CD4-positive, alpha-beta T cell treated with Interferon gamma for 1 hour (primary cell): ENCODE measurements around the gene LIMS1.
"Not testable (repeated sequence)": the region's sequence is repeated elsewhere in the genome, so short reads cannot be mapped to it uniquely, and the experiment has no call there.

ENCODE experiments used
- DNase-seq: peaks from one replicate; pipeline ENCODE4 v3.0.0-alpha.2; 2020

The LIMS1 gene

DNA sequence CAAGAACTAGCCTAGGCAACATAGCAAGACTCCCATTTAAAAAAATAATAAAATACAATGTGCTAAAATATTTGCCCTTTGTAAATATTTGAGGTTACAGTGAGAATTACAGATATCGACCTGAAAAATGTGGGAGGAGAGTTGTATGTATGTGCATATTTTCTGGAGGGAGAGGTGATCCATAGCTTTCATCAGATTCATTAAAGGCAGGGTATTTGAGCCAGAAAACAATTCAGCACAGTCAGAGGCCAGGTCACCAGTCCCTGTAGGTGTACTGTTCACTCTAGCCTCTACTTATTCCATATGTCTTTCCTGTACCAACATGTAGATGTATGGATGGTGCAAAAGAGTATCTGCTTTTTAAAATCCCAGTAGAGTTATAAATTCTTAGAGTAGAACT is 136.0 kb downstream of the LIMS1 start:
- DNase-seq: not testable (repeated sequence)

DNA sequence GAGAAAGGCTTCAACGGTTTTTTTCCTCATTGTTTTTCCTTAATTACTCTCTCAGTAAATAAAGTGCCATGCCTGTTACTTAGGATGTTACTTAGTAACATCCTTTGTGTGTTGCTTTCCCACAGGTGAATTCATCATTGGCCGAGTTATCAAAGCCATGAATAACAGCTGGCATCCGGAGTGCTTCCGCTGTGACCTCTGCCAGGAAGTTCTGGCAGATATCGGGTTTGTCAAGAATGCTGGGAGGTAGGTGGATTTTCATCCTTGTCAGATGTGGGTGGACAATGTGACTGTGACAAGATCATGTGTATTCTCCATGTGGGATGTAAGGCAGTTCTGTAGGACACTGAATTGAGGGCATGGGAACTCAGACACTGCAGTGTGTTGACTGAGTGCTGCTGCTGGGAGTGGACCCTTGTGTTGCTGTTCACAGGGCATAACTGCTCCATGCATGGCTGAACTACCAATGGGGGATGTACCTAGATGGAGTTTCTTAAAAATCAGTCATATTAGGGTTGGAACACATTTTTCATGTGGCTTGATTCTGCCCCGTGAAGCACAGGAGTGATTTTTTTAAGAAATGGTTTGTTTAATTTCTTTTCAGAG is 138.0 kb downstream of the LIMS1 start:
- not testable (repeated sequence) for DNase-seq

- DNase-seq: not testable (repeated sequence)
Observed at GRCh38 chr2:108676522-108676921, 142.3 kb downstream of the LIMS1 start.

- DNase-seq: not testable (repeated sequence)
Observed at GRCh38 chr2:108677239-108677744, 143.0 kb downstream of the LIMS1 start.

DNA sequence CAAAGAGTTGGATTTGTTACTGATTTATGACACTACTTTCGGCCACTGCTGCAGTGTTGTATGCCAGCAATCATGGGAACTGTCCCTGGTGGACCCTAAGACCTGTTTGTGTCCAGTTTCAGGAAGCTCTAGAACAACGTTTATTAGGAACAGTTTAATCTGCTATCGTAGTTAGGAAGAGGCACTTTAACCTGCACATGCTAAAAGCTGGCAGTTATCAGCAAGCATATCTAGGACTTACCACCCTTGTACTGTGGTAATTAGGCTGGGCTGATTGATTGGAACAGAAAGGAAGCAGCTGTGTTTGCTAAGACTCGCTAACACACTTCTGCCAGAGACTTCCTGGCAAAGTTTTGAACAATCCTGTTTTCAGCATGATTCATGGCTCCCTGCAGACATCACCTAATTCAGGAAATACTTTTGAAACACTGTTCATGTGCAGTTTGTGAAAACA is 144.0 kb downstream of the LIMS1 start:
- DNase-seq: not testable (repeated sequence)

- not testable (repeated sequence) for DNase-seq
Observed at GRCh38 chr2:108680805-108681204, 146.5 kb downstream of the LIMS1 start.

GRCh38 chr2:108688818-108689756 is 154.8 kb downstream of the LIMS1 start:
- DNase-seq: not testable (repeated sequence)

GRCh38 chr2:108690001-108690400 is 155.7 kb downstream of the LIMS1 start:
- not testable (repeated sequence) for DNase-seq

- DNase-seq: no peak
Observed at GRCh38 chr2:108691447-108691846, 157.2 kb downstream of the LIMS1 start.

DNA sequence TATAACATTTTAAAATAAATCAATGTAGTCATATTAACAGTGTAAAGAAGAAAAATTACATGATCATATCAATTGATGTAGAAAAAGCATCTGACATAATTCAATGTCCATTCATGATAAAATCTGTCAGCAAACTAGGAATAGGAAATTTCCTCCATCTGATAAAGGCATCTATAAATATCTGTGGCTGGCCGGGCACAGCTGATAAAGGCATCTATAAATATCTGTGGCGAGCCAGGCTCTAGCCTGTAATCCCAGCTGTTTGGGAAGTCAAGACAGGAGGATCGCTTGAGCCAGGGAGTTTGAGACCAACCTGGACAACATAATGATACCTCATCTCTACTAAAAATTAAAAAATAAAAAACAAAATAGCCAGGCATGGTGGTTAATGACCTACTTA is 166.9 kb downstream of the LIMS1 start:
- no peak for DNase-seq

GRCh38 chr2:108701806-108702205 is 167.5 kb downstream of the LIMS1 start:
- DNase-seq: no peak

DNA sequence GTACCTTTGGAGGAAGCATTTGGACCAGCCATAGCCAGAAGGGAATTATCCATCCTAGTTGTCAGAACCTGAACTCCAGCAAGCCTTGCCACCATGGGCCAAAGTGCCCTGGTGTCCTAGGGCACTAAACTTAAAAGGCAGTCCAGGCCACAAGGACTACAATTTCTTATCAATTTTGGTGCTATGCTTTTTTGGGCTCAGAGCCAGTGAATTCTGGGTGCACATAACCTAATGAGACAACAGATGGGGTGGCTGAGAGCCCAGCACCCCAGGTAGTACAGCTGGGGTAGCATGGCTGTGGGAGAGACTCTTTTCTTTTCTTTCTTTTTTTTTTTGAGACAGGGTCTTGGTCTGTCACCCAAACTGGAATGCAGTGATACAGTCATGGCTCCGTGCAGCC is 170.6 kb downstream of the LIMS1 start:
- DNase-seq: no peak

DNA sequence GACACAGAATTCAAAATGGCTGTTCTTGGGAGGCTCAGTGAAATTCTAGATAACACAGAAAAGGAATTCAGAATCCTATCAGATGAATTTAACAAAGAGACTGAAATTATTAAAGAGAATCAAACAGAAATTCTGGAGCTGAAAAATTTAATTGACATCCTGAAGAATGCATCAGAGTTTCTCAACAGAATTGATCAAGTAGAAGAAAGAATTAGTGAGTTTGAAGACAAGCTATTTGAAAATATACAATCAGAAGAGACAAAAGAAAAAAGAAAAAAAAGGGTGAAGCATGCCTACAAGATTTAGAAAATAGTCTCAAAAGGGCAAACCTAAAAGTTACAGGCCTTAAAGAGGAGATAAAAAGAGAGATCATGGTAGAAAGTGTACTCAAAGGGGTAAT is 173.0 kb downstream of the LIMS1 start:
- no peak for DNase-seq

- DNase-seq: not testable (repeated sequence)
Observed at GRCh38 chr2:108716971-108717370, 182.7 kb downstream of the LIMS1 start.

DNA sequence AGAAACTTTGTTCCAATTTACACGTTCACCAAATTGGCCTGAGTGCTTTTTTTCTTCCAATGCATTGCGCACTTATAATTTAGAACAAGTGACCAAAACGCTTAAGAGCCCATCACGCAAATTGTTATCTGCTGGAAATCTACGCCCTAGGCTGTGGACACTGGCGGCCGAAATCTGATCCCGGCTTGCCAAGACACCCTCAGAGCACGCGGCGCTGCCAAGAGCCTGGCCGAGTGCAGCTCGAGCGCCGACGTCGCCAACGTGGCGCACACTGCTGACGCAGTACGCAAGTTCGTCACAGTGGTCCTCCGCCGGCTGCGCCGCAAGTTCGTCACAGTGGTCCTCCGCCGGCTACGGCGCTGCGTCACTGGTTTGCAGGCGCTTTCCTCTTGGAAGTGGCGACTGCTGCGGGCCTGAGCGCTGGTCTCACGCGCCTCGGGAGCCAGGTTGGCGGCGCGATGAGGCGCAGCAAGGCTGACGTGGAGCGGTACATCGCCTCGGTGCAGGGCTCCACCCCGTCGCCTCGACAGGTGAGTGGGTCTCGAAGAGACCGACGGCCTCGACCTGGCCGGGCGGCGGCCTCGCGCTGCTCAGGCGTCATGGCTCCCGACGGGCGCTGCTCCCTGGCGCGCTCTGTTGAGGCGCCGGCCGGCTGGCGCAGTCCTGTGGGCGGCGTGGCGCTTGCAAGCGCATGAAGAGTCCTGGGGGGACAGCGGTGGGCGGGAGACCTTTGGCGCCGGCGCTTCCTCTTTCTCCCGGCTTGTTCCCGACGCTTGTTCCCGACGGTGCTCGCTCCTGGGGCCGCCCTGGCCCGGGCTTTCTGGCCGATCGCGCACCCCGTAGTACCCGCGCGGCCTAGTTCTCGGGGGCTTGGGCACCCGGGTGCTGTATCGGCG is 185.1 kb downstream of the LIMS1 start, which contains the start of gene RANBP2:
Gene RANBP2 (plus strand): TSS at position 334 of the 896 bp plus-strand sequence. CDS start 125 bp downstream, at position 459.
- DNase-seq: peak; percentile 94

DNA sequence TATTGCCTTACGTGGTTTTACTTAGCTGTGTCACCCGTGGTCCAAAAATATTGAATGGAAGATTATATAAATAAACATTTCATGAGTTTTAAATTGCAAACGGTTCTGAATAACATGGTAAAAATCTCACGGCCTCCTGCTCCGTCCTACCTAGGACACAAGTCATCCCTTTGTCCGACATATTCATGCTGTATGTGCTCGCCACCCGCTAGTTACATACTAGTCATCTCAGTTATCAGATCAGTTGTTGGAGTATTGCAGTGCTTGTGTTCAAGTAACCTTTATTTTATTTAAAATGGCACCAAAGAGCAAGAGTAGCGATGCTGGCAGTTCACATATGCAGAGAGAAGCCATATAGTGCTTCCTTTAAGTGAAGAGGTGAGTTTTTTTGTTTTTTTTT is 191.8 kb downstream of the LIMS1 start:
- not testable (repeated sequence) for DNase-seq

GRCh38 chr2:108734656-108735055 is 200.4 kb downstream of the LIMS1 start:
- DNase-seq: not testable (repeated sequence)
